ENCODE data around the gene LEF1. TPM values are rescaled to one million over a fixed set of nuclear protein-coding genes. Genes with fewer than 3 reads are reported as not detected.

LEF1 gene
- total RNA-seq, 1 experiment from 2014 or later: 0.54 TPM

DNA sequence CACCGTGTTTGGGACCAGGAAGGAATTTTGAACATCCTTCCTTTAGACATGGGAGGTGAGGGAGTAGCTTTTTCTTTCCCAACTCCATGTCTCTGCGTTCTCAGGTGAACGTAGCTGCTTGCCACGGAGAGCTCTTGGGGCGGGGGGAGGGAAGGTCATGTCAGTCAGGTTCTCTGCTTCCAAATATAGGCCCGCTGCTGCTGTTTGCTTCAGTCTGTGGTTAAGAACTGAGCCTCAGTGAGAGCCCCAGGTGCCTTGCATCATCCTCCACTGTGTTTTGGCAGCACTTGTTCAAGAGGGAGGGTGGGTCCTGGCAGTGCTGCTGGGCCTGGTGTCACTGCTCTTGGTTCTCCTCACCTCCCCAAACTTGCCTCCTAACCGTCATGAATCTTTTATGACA is 132.5 kb downstream of the LEF1 start:
- no peak for ATAC-seq
- Histone ChIP-seq H3K4me1 (ENCODE audit: control insufficient read depth, insufficient read depth, low read length) (no peaks in the 10 kb centered on the region), H3K4me3 (ENCODE audit: low read depth in 2 of 2, low read length in 2 of 2) (no peak overlapping the region), H3K9me3 (ENCODE audit: control insufficient read depth, insufficient read depth, low read depth, low read length) (no peaks in the 10 kb centered on the region), H3K36me3 (ENCODE audit: control insufficient read depth, insufficient read depth, low read length) (no peaks in the 10 kb centered on the region; the same call in 1 of the 2 replicates), H3K27ac (ENCODE audit: low read length) (no peak overlapping the region), H3K27me3 (ENCODE audit: control insufficient read depth, insufficient read depth, low read length) (no peaks in the 10 kb centered on the region)
- intact Hi-C loops (cut with micrococcal nuclease; ENCODE audit: unreplicated experiment): no loop called here
- no peak for DNase-seq (ENCODE audit: low read depth, low spot score)
- ChIA-PET CTCF (interaction anchor here (0.6 kb wide), 1 partner anchor 638 kb away, joined by 4 read pairs; no protein-coding TSS in a partner anchor), POLR2A (no interaction called here)
- in situ Hi-C loops (cut with HindIII; ENCODE audit: low pct_unique_long_range_greater_than_20kb, low sequenced_read_pairs): no loop called here
- TF ChIP-seq POLR2AphosphoS5 (IDR thresholded peaks at IDR 0.05; ENCODE audit: low read depth, low read length): no peak
- TF ChIP-seq, protein P1, sequence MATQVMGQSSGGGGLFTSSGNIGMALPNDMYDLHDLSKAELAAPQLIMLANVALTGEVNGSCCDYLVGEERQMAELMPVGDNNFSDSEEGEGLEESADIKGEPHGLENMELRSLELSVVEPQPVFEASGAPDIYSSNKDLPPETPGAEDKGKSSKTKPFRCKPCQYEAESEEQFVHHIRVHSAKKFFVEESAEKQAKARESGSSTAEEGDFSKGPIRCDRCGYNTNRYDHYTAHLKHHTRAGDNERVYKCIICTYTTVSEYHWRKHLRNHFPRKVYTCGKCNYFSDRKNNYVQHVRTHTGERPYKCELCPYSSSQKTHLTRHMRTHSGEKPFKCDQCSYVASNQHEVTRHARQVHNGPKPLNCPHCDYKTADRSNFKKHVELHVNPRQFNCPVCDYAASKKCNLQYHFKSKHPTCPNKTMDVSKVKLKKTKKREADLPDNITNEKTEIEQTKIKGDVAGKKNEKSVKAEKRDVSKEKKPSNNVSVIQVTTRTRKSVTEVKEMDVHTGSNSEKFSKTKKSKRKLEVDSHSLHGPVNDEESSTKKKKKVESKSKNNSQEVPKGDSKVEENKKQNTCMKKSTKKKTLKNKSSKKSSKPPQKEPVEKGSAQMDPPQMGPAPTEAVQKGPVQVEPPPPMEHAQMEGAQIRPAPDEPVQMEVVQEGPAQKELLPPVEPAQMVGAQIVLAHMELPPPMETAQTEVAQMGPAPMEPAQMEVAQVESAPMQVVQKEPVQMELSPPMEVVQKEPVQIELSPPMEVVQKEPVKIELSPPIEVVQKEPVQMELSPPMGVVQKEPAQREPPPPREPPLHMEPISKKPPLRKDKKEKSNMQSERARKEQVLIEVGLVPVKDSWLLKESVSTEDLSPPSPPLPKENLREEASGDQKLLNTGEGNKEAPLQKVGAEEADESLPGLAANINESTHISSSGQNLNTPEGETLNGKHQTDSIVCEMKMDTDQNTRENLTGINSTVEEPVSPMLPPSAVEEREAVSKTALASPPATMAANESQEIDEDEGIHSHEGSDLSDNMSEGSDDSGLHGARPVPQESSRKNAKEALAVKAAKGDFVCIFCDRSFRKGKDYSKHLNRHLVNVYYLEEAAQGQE (IDR thresholded peaks at IDR 0.05; ENCODE audit: insufficient read depth in 1 of 2, low read depth in 2 of 2, low read length in 1 of 2): no peak
- no peak for TF ChIP-seq SIN3A (IDR thresholded peaks at IDR 0.05; ENCODE audit: borderline replicate concordance, insufficient read depth, low read depth, low read length)
- TF ChIP-seq, protein P2, sequence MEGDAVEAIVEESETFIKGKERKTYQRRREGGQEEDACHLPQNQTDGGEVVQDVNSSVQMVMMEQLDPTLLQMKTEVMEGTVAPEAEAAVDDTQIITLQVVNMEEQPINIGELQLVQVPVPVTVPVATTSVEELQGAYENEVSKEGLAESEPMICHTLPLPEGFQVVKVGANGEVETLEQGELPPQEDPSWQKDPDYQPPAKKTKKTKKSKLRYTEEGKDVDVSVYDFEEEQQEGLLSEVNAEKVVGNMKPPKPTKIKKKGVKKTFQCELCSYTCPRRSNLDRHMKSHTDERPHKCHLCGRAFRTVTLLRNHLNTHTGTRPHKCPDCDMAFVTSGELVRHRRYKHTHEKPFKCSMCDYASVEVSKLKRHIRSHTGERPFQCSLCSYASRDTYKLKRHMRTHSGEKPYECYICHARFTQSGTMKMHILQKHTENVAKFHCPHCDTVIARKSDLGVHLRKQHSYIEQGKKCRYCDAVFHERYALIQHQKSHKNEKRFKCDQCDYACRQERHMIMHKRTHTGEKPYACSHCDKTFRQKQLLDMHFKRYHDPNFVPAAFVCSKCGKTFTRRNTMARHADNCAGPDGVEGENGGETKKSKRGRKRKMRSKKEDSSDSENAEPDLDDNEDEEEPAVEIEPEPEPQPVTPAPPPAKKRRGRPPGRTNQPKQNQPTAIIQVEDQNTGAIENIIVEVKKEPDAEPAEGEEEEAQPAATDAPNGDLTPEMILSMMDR (IDR thresholded peaks at IDR 0.05): no peak
- no peak for TF ChIP-seq TCF7L2 (IDR thresholded peaks at IDR 0.05; ENCODE audit: low read depth, low read length)
- BruUV-seq (replicated peaks): no TSS peak

DNA sequence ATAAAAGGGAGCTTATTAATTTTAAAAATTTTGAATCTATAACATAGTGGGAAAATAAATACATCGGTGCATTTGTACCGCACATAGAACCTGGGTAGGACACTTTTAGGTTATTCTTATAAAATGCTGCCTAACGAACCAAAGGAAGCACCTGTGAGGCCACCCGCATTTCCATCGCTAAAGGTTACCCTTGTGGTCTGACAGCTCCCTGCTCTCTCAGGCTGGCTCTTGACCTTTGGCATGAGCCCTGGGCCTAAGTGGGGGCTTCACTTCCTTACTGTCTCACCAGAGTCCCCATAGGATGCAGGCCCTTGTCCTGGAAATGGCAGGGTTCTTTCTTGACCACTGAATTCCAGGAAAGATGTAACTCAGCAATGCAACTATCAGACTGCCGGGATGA is 133.0 kb downstream of the LEF1 start:
- POLR2A ChIA-PET: no interaction called here
- intact Hi-C loops (cut with micrococcal nuclease; ENCODE audit: unreplicated experiment): no loop called here
- Histone ChIP-seq H3K36me3 (ENCODE audit: control insufficient read depth, insufficient read depth, low read length) (no peaks in the 10 kb centered on the region; the same call in 1 of the 2 replicates), H3K27me3 (ENCODE audit: control insufficient read depth, insufficient read depth, low read length) (no peaks in the 10 kb centered on the region), H3K4me3 (ENCODE audit: low read depth in 2 of 2, low read length in 2 of 2) (no peak overlapping the region), H3K9me3 (ENCODE audit: control insufficient read depth, insufficient read depth, low read depth, low read length) (no peaks in the 10 kb centered on the region), H3K4me1 (ENCODE audit: control insufficient read depth, insufficient read depth, low read length) (no peaks in the 10 kb centered on the region), H3K27ac (ENCODE audit: low read length) (no peak overlapping the region)
- TF ChIP-seq POLR2AphosphoS5 (IDR thresholded peaks at IDR 0.05; ENCODE audit: low read depth, low read length): no peak
- TF ChIP-seq, protein P2 (IDR thresholded peaks at IDR 0.05): no peak
- TF ChIP-seq, protein P1 (IDR thresholded peaks at IDR 0.05; ENCODE audit: insufficient read depth in 1 of 2, low read depth in 2 of 2, low read length in 1 of 2): no peak
- no peak for TF ChIP-seq TCF7L2 (IDR thresholded peaks at IDR 0.05; ENCODE audit: low read depth, low read length)
- no peak for TF ChIP-seq SIN3A (IDR thresholded peaks at IDR 0.05; ENCODE audit: borderline replicate concordance, insufficient read depth, low read depth, low read length)
- ATAC-seq (no peak), DNase-seq (ENCODE audit: low read depth, low spot score) (no peak)
- no TSS peak for BruUV-seq (replicated peaks)
- in situ Hi-C loops (cut with HindIII; ENCODE audit: low pct_unique_long_range_greater_than_20kb, low sequenced_read_pairs): no loop called here
- CTCF ChIA-PET: interaction anchor here (0.6 kb wide), 1 partner anchor 639 kb away, joined by 4 read pairs; no protein-coding TSS in a partner anchor
